GM21737 (cell line): ENCODE data around the gene ZNF784.

Experiments
- ATAC-seq: cut with Tn5 transposase; IDR thresholded peaks from one replicate; pipeline ENCODE4 v1.9.1; 2021; ENCODE audit warnings: mild to moderate bottlenecking, moderate library complexity; ENCODE audit not compliant: unreplicated experiment

Gene ZNF784

DNA sequence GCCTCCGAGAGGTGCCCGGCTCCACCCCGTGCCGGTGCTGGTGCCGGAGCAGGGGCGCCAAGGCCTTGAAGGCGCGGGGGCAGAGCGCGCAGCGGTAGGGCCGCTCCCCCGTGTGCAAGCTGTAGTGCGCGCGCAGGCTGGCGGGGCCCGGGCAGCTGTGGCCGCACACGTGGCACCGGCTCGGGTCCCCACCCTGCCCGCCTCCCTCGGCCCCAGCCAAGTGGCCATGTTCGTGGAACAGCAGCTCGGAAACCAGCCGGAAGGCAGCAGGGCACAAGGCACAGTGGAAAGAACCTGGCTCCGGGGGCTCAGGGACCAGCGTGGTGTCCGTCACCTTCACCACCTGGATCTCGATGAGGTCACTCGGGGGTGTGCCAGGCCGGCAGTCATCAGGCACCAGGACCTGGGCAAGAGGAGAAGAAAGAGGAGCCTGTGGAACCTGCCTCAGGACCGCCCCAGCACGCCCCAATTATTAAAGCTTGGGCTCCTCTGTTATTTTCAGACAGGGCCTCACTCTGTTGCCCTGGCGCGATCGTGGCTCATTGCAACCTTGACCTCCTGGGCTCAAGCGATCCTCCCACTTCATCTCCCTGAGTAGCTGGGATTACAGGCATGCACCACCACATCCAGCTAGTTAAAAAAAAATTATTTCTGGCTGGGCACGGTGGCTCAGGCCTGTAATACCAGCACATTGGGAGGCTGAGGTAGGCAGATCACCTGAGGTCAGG, 2.0 kb downstream of the ZNF784 start:
- ATAC-seq = no peak

GRCh38 chr19:55621673-55622231, 2.6 kb downstream of the ZNF784 start:
- ATAC-seq = no peak

DNA sequence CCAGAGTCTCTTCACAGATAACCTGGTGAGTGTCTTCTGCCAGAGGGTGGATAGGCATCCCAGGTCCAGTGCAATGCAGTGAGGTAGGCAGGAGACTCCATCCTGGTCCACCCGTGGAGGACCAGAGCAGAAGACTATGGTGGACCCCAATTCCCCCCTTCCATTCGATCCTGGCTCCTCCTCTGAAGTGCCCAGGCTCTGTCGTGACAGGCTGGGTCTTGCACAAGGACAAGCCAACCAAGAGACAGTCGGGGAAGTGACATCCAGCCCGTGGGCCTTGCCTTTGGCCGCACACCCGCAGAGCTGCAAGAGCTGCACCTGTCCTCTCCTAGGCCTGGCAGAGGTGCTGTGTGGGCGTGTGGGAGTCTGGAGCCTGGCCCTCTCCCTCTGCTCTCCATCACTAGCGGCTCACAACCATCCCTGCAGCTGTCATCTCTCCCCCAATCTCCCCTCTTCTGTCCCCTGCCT, 3.1 kb downstream of the ZNF784 start:
- ATAC-seq = no peak

GRCh38 chr19:55620410-55621204, 3.8 kb downstream of the ZNF784 start:
- no peak for ATAC-seq

GRCh38 chr19:55619286-55619685, 5.1 kb downstream of the ZNF784 start:
- ATAC-seq = no peak

DNA sequence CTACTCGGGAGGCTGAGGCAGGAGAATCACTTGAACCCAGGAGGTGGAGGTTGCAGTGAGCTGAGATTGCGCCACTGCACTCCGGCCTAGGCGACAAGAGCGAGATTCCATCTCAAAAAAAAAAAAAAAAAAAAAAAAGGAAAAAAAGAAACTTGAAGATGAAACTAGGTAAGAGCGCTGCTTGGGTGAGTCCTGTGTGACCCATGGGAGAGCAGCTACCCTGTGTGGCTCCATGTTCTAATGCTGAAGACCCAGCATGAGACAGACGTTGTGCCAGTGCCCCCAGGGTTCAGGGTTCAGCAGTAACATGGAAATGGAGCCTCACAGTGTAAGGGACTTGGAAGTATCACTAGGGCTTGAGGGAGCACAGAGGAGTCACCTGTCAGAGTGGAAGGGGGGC, 5.9 kb downstream of the ZNF784 start:
- ATAC-seq = no peak

DNA sequence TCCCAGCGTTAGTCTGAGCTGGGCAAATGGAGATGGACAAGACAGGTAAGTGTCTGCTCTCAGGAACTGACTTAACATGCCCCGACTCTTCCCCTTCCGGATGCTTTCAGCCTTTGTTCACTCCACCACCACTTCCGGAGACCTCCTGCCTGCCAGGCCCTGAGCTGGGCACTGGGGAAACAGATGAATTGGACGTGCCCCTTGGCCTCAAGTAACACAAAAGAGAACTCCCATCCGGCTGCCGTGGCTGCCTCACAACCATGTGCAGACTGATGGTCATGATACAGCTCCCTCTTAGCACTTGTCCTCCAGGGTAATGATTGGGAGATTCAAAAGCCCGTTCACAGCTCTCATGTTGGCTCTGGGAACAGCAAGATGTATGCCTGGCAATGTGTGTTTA, 6.9 kb downstream of the ZNF784 start:
- no peak for ATAC-seq

GRCh38 chr19:55616395-55616875, 7.9 kb downstream of the ZNF784 start:
- no peak for ATAC-seq

GRCh38 chr19:55615543-55616394, 8.6 kb downstream of the ZNF784 start:
- no peak for ATAC-seq

- ATAC-seq = no peak
These were observed 9.4 kb downstream of the ZNF784 start for GRCh38 chr19:55614711-55615542.

GRCh38 chr19:55613930-55614710, 10.2 kb downstream of the ZNF784 start:
- no peak for ATAC-seq

- no peak for ATAC-seq
These were observed 11.0 kb downstream of the ZNF784 start for GRCh38 chr19:55613396-55613795.

DNA sequence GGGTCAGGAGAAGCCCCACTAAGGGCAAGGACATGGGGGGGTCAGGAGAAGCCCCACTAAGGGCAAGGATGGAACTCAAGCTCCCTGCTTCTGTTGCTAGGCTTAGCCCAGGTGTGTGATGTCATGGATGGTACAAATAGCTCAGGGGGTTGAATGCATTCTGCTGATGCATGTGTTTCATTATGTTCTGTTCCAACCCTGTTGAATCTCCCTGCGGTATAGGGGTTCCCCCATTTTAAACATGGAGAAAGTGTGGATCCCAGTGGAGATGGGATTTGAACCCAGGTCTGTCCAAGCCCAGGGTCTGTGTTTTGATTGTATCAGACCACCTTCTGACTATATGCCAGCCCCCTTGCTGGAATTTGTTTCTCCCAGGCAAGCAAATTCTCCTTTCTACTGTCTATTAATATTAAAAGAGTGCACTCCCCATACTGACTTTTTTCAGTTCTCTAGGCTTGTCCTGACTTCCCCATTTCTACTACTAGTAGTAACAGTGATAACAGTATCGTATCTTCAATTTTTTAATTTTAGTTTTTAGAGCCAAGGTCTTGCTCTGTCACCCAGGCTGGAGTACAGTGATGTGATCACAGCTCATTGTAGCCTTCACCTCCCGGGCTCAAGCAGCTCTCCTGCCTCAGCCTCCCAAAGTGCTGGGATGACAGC, 12.3 kb downstream of the ZNF784 start:
- ATAC-seq = no peak

GRCh38 chr19:55611300-55611982, 12.9 kb downstream of the ZNF784 start:
- no peak for ATAC-seq

- ATAC-seq = no peak
These were observed 15.0 kb downstream of the ZNF784 start for GRCh38 chr19:55609326-55609725.

GRCh38 chr19:55606817-55607216, 17.5 kb downstream of the ZNF784 start:
- no peak for ATAC-seq

- no peak for ATAC-seq
These were observed 17.9 kb downstream of the ZNF784 start for GRCh38 chr19:55606471-55606787.
